ENCODE results near the gene SULT1A3.
"Not testable (repeated sequence)": the region's sequence is repeated elsewhere in the genome, so short reads cannot be mapped to it uniquely, and the experiment has no call there.

The SULT1A3 gene

GRCh38 chr16:30186782-30187555 lies 12.1 kb upstream of the SULT1A3 start:
- peak; percentile 88 to 92 for DNase-seq (ENCODE audit: low read depth in 2 of 2)

- DNase-seq (ENCODE audit: low read depth in 2 of 2), result no peak
These were observed 11.5 kb upstream of the SULT1A3 start for GRCh38 chr16:30187556-30187865.

DNA sequence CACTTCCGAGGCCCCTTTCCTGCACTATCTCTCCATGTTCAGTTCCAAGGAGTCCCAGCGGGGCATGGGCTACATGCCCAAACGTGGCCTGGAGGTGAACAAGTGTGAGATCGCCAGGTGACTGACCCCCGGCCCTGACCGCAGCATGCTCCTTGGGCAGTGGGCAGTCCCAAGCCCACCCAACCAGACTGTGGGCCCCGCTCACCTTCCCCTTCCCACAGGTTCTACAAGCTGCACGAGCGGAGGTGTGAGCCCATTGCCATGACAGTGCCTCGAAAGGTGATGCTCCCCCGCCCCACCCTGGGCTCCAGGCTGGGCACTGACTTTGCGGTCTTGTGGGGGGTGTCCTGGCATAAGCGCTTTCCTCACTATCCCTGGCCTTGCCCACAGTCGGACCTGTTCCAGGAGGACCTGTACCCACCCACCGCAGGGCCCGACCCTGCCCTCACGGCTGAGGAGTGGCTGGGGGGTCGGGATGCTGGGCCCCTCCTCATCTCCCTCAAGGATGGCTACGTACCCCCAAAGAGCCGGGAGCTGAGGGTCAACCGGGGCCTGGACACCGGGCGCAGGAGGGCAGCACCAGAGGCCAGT lies 11.0 kb upstream of the SULT1A3 start:
- no peak for DNase-seq (ENCODE audit: low read depth in 2 of 2)

- DNase-seq (ENCODE audit: low read depth in 2 of 2), result not testable (repeated sequence)
These were observed 7.9 kb upstream of the SULT1A3 start for GRCh38 chr16:30191158-30191557.

- not testable (repeated sequence) for DNase-seq (ENCODE audit: low read depth in 2 of 2)
These were observed 6.0 kb upstream of the SULT1A3 start for GRCh38 chr16:30193098-30193497.

DNA sequence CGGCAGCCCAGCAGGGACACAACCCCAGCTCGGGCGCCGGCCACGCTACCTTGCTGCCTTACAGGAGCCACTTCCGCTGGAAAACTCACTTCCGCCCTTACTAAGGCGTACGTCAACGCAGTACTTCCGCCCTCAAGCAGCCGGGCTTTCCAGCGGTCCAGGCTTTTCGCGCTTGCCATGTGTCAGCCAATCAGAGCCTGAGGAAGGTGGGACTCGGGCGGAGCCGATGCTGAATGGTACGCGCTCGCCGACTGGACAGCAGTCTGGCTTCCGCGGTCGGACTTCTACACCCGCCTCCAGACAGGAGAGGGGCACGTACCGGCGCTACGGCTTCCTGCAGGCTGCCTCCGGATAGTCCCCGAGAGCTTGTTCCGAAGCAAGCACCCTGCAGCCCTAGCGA lies 5.4 kb upstream of the SULT1A3 start, which contains the start of the genes BOLA2B and SLX1A:
Gene BOLA2B (minus strand): TSS at position 52 of the 400 bp plus-strand sequence. CDS start 71 bp downstream, outside the sequence.
Gene SLX1A (plus strand): TSS at position 261 of the 400 bp plus-strand sequence. CDS start 210 bp downstream, outside the sequence.
- not testable (repeated sequence) for DNase-seq (ENCODE audit: low read depth in 2 of 2)

GRCh38 chr16:30194172-30194925 lies 4.7 kb upstream of the SULT1A3 start:
- DNase-seq (ENCODE audit: low read depth in 2 of 2), result not testable (repeated sequence)

- DNase-seq (ENCODE audit: low read depth in 2 of 2), result not testable (repeated sequence)
These were observed 2.1 kb upstream of the SULT1A3 start for GRCh38 chr16:30197001-30197400.

DNA sequence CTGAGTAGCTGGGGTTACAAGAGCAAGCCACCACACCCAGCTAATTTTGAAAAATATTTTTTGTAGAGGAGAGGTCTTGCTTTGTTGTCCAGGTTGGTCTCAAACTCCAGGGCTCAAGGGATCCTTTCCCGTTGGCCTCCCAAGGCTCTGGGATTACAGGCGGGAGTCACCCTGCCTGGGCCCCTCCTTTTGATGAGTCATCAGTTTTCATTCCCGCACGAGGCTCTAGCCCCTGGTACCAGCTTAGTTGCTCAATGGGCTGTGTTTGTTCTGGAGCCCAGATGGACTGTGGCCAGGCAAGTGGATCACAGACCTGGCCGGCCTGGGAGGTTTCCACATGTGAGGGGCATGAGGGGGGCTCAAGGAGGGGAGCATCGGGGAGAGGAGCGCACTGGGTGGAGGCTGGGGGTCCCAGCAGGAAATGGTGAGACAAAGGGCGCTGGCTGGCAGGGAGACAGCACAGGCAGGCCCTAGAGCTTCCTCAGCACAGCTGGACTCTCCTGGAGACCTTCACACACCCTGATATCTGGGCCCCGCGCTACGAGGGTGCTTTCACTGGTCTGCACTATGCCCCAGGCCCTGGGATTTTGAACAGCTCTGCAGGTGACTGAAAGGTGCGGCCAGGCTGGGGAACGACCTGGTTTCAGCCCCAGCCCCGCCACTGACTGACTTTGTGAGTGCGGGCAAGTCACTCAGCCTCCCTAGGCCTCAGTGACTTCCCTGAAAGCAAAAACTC lies 721 bp downstream of the SULT1A3 start:
- DNase-seq (ENCODE audit: low read depth in 2 of 2), result not testable (repeated sequence)

- DNase-seq (ENCODE audit: low read depth in 2 of 2), result not testable (repeated sequence)
These were observed 6.6 kb downstream of the SULT1A3 start for GRCh38 chr16:30205541-30206236.

DNA sequence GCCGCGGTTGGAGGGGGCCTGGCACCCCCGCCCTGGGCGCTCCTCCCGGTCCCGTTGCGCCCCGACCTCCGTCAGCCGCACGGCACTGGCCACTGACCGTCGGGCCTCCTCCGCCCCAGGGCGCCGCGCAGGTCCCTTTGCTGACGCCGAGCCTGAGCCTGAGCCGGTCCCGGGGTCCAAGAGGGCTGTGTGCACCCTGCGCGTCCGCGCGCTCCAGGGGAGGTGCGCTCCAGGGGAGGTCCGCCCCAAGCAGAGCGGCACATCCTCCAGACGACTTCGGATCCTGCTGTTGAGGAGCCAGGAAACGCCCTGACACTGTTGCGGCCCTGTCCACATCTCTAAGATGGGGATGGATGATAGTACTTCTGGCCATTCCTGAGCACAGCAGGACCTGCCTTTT lies 7.2 kb downstream of the SULT1A3 start:
- DNase-seq (ENCODE audit: low read depth in 2 of 2), result not testable (repeated sequence)

DNA sequence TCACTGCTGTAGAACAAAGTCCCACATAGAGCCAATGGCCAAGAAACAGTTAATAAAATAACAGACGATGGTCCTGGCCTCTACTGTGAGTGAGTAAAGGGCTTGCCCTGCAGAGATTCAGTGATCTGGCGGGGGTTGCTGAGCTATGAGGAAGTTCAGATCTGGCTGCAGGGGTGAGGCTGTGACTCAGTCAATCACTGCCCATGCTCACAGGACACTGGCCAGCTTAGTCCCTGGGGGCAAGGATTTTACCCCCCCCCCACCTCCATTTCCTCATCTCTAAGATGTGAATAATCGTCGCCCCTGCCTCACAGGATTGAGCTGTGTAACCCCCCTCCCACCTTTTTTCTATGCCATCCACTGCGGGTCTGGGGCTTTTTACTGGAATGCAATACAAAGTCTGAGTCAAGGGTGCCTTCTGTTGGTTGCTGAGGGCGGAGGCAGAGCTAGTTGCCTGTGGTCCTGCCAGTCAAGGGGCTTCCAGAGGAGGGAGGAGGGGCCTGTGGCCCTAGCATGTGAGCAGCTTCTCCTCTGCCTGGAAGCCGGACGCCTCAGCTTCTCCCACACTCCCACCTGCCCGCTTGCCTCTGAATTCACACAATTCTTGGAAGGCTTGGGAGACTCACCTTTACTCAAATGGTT lies 8.1 kb downstream of the SULT1A3 start:
- not testable (repeated sequence) for DNase-seq (ENCODE audit: low read depth in 2 of 2)

GRCh38 chr16:30209032-30209431 lies 10.0 kb downstream of the SULT1A3 start:
- not testable (repeated sequence) for DNase-seq (ENCODE audit: low read depth in 2 of 2)

- DNase-seq (ENCODE audit: low read depth in 2 of 2), result not testable (repeated sequence)
These were observed 12.4 kb downstream of the SULT1A3 start for GRCh38 chr16:30211414-30211813.

DNA sequence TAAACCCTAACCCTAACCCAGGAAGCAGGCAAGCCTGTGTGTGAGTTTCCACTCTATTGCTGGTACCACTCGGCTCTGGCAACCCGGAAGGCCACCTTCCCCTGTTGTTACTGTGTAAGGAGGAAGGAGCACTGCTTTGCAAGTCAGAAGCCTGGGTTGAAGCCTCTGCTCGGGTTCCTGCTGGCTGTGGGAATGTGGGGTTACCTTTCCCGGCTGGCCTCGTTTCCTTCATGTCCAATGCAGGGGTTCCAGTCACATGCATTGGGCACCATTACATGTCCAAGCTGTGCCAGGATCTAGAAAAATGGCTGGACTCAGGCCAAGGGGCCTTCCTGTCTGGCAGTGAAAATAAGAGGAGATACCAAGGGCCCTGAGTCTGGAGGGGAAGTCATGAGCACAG lies 18.0 kb downstream of the SULT1A3 start:
- DNase-seq (ENCODE audit: low read depth in 2 of 2), result not testable (repeated sequence)

- DNase-seq (ENCODE audit: low read depth in 2 of 2), result not testable (repeated sequence)
These were observed 49.3 kb downstream of the SULT1A3 start, which contains the start of gene NPIPB13 for GRCh38 chr16:30248379-30248778. Gene NPIPB13 (minus strand): TSS chr16:30248479. CDS start chr16:30245573, 2,906 bp downstream.

Measured in stimulated activated CD4-positive, alpha-beta T cell treated with anti-CD3 and anti-CD28 coated beads, Interleukin-4, amount 100 ng/mL, for 48 hours (primary cell).